Body of pancreas (tissue), 4 donors: Measurements from ENCODE around the gene KAT6B.

Experiments
- CTCF ChIP-seq, 7 experiments: fragments of 450-650 bp in 4 of 7; fragments of 200-600 bp in 3 of 7; sonication (generic) in 3 of 7; IDR thresholded peaks; one replicate each; pipeline ENCODE4 v1.5.1; 2016 to 2019; ENCODE audit warnings: antibody characterized with exemption in 7 of 7
- POLR2A ChIP-seq, 3 donors: fragments of 450-650 bp; IDR thresholded peaks; one replicate each; pipeline ENCODE4 v1.6.1; 2016; ENCODE audit warnings: antibody characterized with exemption in 3 of 3, mild to moderate bottlenecking in 2 of 3

- no peak for TF ChIP-seq CTCF (IDR thresholded peaks at IDR 0.05)
- TF ChIP-seq POLR2A (IDR thresholded peaks at IDR 0.05), result no peak
Measured at GRCh38 chr10:75007646-75008045, 181.2 kb downstream of the KAT6B start.
